ENCODE results near the gene DNTT. TPM values are rescaled to one million over a fixed set of nuclear protein-coding genes. Genes with fewer than 3 reads are reported as not detected.

Gene DNTT
- total RNA-seq, 2 experiments from 2014 or later = not detected

DNA sequence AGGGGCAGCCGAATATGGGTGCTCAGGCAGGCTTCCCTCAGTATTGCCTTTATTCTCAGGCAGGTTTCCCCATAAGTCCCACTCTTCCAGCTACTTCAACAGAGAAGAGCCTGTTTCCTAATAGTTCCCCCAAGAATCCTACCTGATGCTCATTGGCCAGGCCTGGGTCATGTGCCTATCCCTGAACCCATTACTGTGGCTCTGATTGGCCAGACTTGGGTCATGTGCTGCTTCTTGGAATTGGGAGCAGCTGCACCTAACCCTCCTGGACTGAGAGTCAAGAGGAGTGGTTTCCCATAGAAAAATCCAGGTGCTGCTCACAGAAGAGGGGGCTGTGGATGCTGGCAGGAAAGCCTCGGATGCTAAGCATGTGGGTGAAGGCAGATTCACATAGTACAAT, 32.9 kb downstream of the DNTT start:
- peaks cover 28% of the 10 kb centered on the region for H3K4me1 Mint-ChIP-seq
- peaks cover 4% of the 10 kb centered on the region for H3K27me3 Mint-ChIP-seq
- H3K4me3 Mint-ChIP-seq = no peak overlapping the region
- ATAC-seq (no peak), DNase-seq (no peak)
- H3K36me3 Mint-ChIP-seq (ENCODE audit: low read depth) = no peaks in the 10 kb centered on the region
- CTCF ChIA-PET = interaction anchor here (1.0 to 5.4 kb wide), 2 partner anchors 35 to 108 kb away, joined by 4 to 60 read pairs; no protein-coding TSS in a partner anchor
- no peaks in the 10 kb centered on the region for H3K9me3 Mint-ChIP-seq (ENCODE audit: low read depth)
- no peak overlapping the region for H3K27ac Mint-ChIP-seq
- POLR2A ChIA-PET = no interaction called here
- intact Hi-C loops (cut with DNase I, micrococcal nuclease) = no loop called here

- Mint-ChIP-seq H3K4me1 (peaks cover 18% of the 10 kb centered on the region), H3K4me3 (no peak overlapping the region), H3K27ac (no peak overlapping the region), H3K27me3 (peaks cover 4% of the 10 kb centered on the region), H3K36me3 (ENCODE audit: low read depth) (no peaks in the 10 kb centered on the region), H3K9me3 (ENCODE audit: low read depth) (no peaks in the 10 kb centered on the region)
- CTCF ChIA-PET = interaction anchor here (0.6 to 5.4 kb wide), 14 partner anchors 16 to 645 kb away, joined by 3 to 60 read pairs (median 4); partner anchors contain the start of genes DNTT, TCTN3 and ZNF518A
- intact Hi-C loops (cut with DNase I, micrococcal nuclease) = no loop called here
- DNase-seq (no peak), ATAC-seq (no peak)
- POLR2A ChIA-PET = no interaction called here
Measured at GRCh38 chr10:96338279-96338925, 34.2 kb downstream of the DNTT start.

GRCh38 chr10:96339383-96339782, 35.1 kb downstream of the DNTT start:
- no peak overlapping the region for H3K27ac Mint-ChIP-seq
- H3K4me3 Mint-ChIP-seq = no peak overlapping the region
- ATAC-seq (no peak), DNase-seq (no peak)
- ChIA-PET POLR2A (no interaction called here), CTCF (interaction anchor here (0.6 to 5.4 kb wide), 14 partner anchors 8 to 584 kb away, joined by 3 to 60 read pairs (median 4); partner anchors contain the start of gene ZNF518A)
- intact Hi-C loops (cut with DNase I, micrococcal nuclease) = no loop called here
- no peaks in the 10 kb centered on the region for H3K9me3 Mint-ChIP-seq (ENCODE audit: low read depth)
- peaks cover 3% of the 10 kb centered on the region for H3K27me3 Mint-ChIP-seq
- H3K4me1 Mint-ChIP-seq = peaks cover 10% of the 10 kb centered on the region
- no peaks in the 10 kb centered on the region for H3K36me3 Mint-ChIP-seq (ENCODE audit: low read depth)

DNA sequence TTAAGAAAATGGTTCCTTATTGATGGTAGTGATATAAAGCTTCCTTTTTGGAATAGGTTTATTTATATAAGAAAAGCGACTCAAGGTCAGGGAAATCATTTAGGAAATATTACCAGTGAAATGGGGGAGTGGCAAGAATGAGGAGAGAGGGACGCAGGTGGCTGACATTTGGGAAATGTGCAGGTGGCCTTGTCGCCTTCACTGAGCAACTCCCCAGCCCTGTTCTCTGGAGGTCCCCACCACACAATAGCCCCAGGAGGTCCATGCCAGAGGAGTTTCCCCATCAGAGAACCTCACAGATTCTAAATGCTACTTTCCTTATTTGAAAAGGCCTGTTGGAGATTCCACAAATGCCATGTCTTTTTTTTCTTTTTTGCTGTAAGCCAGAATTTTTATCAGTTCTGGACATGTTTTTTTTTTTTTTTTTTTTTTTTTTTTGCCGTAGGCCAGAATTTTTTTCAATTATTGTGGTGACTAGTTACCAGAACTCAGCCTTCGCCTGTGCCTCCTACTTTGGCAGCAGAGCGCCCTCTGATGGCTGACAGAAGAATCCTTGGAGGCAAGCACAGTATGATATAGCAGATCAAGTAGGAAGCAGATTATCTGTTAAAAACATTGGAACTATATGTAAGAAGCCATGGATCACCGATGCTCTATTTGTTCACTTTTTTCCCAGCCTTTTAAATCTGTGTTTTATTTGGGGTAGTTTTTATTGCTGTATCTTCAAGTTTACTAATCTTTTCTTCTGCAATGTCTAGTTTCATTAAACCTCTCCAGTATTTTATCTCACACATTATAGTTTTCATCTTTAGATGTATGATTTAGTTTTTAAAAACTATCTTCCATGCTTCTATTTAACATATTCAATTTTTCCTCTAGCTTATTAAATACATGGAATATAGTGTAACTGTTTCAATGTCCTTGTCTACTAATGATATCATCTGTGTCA, 36.0 kb downstream of the DNTT start:
- no peak overlapping the region for H3K4me3 Mint-ChIP-seq
- peak; percentile 83 for DNase-seq
- intact Hi-C loops (cut with DNase I, micrococcal nuclease) = loop anchor here (1.0 to 10.0 kb wide), 4 partner anchors 111 to 1105 kb away; partner anchors contain the start of gene TCTN3 (in 1 of the 2)
- H3K27me3 Mint-ChIP-seq = peaks cover 6% of the 10 kb centered on the region
- H3K9me3 Mint-ChIP-seq (ENCODE audit: low read depth) = no peaks in the 10 kb centered on the region
- H3K36me3 Mint-ChIP-seq (ENCODE audit: low read depth) = no peaks in the 10 kb centered on the region
- H3K4me1 Mint-ChIP-seq = peaks cover 9% of the 10 kb centered on the region
- ChIA-PET POLR2A (no interaction called here), CTCF (interaction anchor here (0.6 to 5.4 kb wide), 23 partner anchors 7 to 646 kb away, joined by 3 to 60 read pairs (median 3); partner anchors contain the start of gene TCTN3)
- H3K27ac Mint-ChIP-seq = no peak overlapping the region
- ATAC-seq = peak; percentile 77

- no peaks in the 10 kb centered on the region for H3K36me3 Mint-ChIP-seq (ENCODE audit: low read depth)
- ATAC-seq = peak; percentile 86
- ChIA-PET CTCF (interaction anchor here (0.7 to 5.4 kb wide), 18 partner anchors 9 to 648 kb away, joined by 3 to 60 read pairs (median 3); partner anchors contain the start of gene TCTN3), POLR2A (interaction anchor here (0.5 to 0.8 kb wide), 3 partner anchors 20 to 662 kb away, joined by 3 to 4 read pairs (median 3); no protein-coding TSS in a partner anchor)
- peaks cover 9% of the 10 kb centered on the region for H3K4me1 Mint-ChIP-seq
- H3K9me3 Mint-ChIP-seq (ENCODE audit: low read depth) = no peaks in the 10 kb centered on the region
- peak; percentile 18 for DNase-seq
- peaks cover 12% of the 10 kb centered on the region for H3K27me3 Mint-ChIP-seq
- H3K4me3 Mint-ChIP-seq = no peak overlapping the region
- H3K27ac Mint-ChIP-seq = no peak overlapping the region
- intact Hi-C loops (cut with DNase I, micrococcal nuclease) = loop anchor here in 1 of 2 experiments (10.0 kb wide), 2 partner anchors 647 to 1107 kb away; partner anchors contain the start of gene TCTN3
Measured at GRCh38 chr10:96341219-96342182, 37.3 kb downstream of the DNTT start.

GRCh38 chr10:96342402-96342801, 38.2 kb downstream of the DNTT start:
- intact Hi-C loops (cut with DNase I, micrococcal nuclease) = loop anchor here in 1 of 2 experiments (10.0 kb wide), 2 partner anchors 648 to 1108 kb away; partner anchors contain the start of gene TCTN3

GRCh38 chr10:96344178-96344577, 39.9 kb downstream of the DNTT start:
- Mint-ChIP-seq H3K4me3 (no peak overlapping the region), H3K9me3 (ENCODE audit: low read depth) (no peaks in the 10 kb centered on the region), H3K36me3 (ENCODE audit: low read depth) (no peaks in the 10 kb centered on the region), H3K4me1 (peaks cover 9% of the 10 kb centered on the region), H3K27ac (no peak overlapping the region), H3K27me3 (peaks cover 17% of the 10 kb centered on the region)
- DNase-seq (no peak), ATAC-seq (no peak)
- POLR2A ChIA-PET = no interaction called here
- CTCF ChIA-PET = interaction anchor here (0.6 kb wide), 1 partner anchor 234 kb away, joined by 3 read pairs; no protein-coding TSS in a partner anchor
- intact Hi-C loops (cut with DNase I, micrococcal nuclease) = loop anchor here in 1 of 2 experiments (10.0 kb wide), 2 partner anchors 649 to 1109 kb away; partner anchors contain the start of gene TCTN3

More at GRCh38 chr10:96342402-96342801, 38.2 kb downstream of the DNTT start:
- H3K36me3 Mint-ChIP-seq (ENCODE audit: low read depth) = no peaks in the 10 kb centered on the region
- peaks cover 9% of the 10 kb centered on the region for H3K4me1 Mint-ChIP-seq
- ChIA-PET POLR2A (no interaction called here), CTCF (interaction anchor here (0.6 to 1.4 kb wide), 4 partner anchors 113 to 346 kb away, joined by 3 to 8 read pairs (median 3); no protein-coding TSS in a partner anchor)
- no peak overlapping the region for H3K4me3 Mint-ChIP-seq
- no peaks in the 10 kb centered on the region for H3K9me3 Mint-ChIP-seq (ENCODE audit: low read depth)
- ATAC-seq (no peak), DNase-seq (no peak)
- H3K27ac Mint-ChIP-seq = no peak overlapping the region
- peaks cover 14% of the 10 kb centered on the region for H3K27me3 Mint-ChIP-seq

DNA sequence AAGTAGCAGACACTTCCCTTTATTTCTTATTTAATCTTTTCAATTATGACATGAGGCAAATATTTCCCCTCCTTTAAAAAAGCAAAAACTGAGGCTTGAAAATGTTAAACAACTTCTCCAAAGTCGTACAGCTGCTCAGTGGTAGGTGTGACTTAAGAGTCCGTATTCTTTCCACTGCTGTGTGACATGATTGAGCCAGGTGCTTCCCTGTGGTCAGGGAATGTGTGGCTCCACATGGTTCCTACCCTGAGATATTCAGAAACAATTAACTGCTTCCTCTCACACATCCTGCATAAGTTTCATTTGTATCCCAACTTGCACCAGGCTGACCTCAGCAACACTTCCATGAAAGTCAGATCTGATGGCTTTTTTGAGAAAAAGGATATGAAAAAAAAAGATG, 41.0 kb downstream of the DNTT start:
- CTCF ChIA-PET = interaction anchor here (0.7 to 1.3 kb wide), 2 partner anchors 11 to 74 kb away, joined by 3 read pairs; partner anchors contain the start of gene BLNK
- peaks cover 9% of the 10 kb centered on the region for H3K4me1 Mint-ChIP-seq
- no peak for DNase-seq
- intact Hi-C loops (cut with DNase I, micrococcal nuclease) = loop anchor here in 1 of 2 experiments (10.0 kb wide), 2 partner anchors 650 to 1110 kb away; partner anchors contain the start of gene TCTN3
- H3K9me3 Mint-ChIP-seq (ENCODE audit: low read depth) = no peaks in the 10 kb centered on the region
- POLR2A ChIA-PET = interaction anchor here (0.6 kb wide), 1 partner anchor 149 kb away, joined by 3 read pairs; no protein-coding TSS in a partner anchor
- ATAC-seq = no peak
- H3K36me3 Mint-ChIP-seq (ENCODE audit: low read depth) = no peaks in the 10 kb centered on the region
- H3K27me3 Mint-ChIP-seq = peaks cover 19% of the 10 kb centered on the region
- no peak overlapping the region for H3K4me3 Mint-ChIP-seq
- H3K27ac Mint-ChIP-seq = no peak overlapping the region

GRCh38 chr10:96346295-96346694, 42.1 kb downstream of the DNTT start:
- no peaks in the 10 kb centered on the region for H3K36me3 Mint-ChIP-seq (ENCODE audit: low read depth)
- no peaks in the 10 kb centered on the region for H3K9me3 Mint-ChIP-seq (ENCODE audit: low read depth)
- no peak overlapping the region for H3K27ac Mint-ChIP-seq
- DNase-seq (no peak), ATAC-seq (no peak)
- CTCF ChIA-PET = interaction anchor here (0.8 to 1.3 kb wide), 2 partner anchors 12 to 27 kb away, joined by 3 read pairs; no protein-coding TSS in a partner anchor
- intact Hi-C loops (cut with DNase I, micrococcal nuclease) = loop anchor here in 1 of 2 experiments (10.0 kb wide), 2 partner anchors 651 to 1111 kb away; partner anchors contain the start of gene TCTN3
- H3K4me1 Mint-ChIP-seq = peaks cover 8% of the 10 kb centered on the region
- POLR2A ChIA-PET = no interaction called here
- no peak overlapping the region for H3K4me3 Mint-ChIP-seq
- peaks cover 19% of the 10 kb centered on the region for H3K27me3 Mint-ChIP-seq

- peaks cover 18% of the 10 kb centered on the region for H3K27me3 Mint-ChIP-seq
- intact Hi-C loops (cut with DNase I, micrococcal nuclease) = no loop called here
- H3K9me3 Mint-ChIP-seq (ENCODE audit: low read depth) = no peaks in the 10 kb centered on the region
- DNase-seq = no peak
- ChIA-PET CTCF (interaction anchor here (0.7 to 0.8 kb wide), 3 partner anchors 19 to 96 kb away, joined by 3 read pairs; no protein-coding TSS in a partner anchor), POLR2A (no interaction called here)
- no peaks in the 10 kb centered on the region for H3K36me3 Mint-ChIP-seq (ENCODE audit: low read depth)
- no peak overlapping the region for H3K4me3 Mint-ChIP-seq
- no peak overlapping the region for H3K27ac Mint-ChIP-seq
- H3K4me1 Mint-ChIP-seq = no peaks in the 10 kb centered on the region
- ATAC-seq = no peak
Measured at GRCh38 chr10:96352027-96352426, 47.8 kb downstream of the DNTT start.

Data from activated CD4-positive, alpha-beta T cell treated with anti-CD3 and anti-CD28 coated beads for 36 hours (primary cell).